GM12878 (cell line): ENCODE measurements around the gene ZNF592. TPM values are rescaled to one million over a fixed set of nuclear protein-coding genes. Genes with fewer than 3 reads are reported as not detected.

Source experiments
- ATAC-seq: fragments of 200-7000 bp; cut with Tn5 transposase; 3 replicates; pipeline ENCODE4 v1.9.1; 2020; ENCODE audit warnings: mild to moderate bottlenecking, moderate library complexity
- BruUV-seq: library from RNA; stranded (reverse); fragments of 400-500 nt; replicated peaks from 2 replicates; lab custom pipeline; 2021; lab: Mats Ljungman, UMichigan
- CTCF ChIA-PET: fragments of 300-600 bp; sonication (Branson Sonifier 250); formaldehyde crosslinking; extraction: SDS; loops from one replicate; lab custom pipeline; 2021; ENCODE audit warnings: inconsistent platforms; lab: Yijun Ruan, JAX
- POLR2A ChIA-PET: fragments of 350-600 bp; formaldehyde crosslinking; extraction: SDS; loops from one replicate; lab custom pipeline; 2021; ENCODE audit warnings: inconsistent platforms; lab: Charles Lee
- RAD21 ChIA-PET: fragments of 300-600 bp; sonication (Branson Sonifier 250); formaldehyde crosslinking; loops from one replicate; lab custom pipeline; 2023; ENCODE audit warnings: antibody characterized with exemption; ENCODE audit not compliant: unreplicated experiment; lab: Charles Lee
- SMC1A ChIA-PET: fragments of 300-600 bp; sonication (Branson Sonifier 250); formaldehyde crosslinking; loops from one replicate; lab custom pipeline; 2023; ENCODE audit not compliant: unreplicated experiment, uncharacterized antibody; lab: Charles Lee
- DNase-seq: peaks from one replicate; pipeline ENCODE4 v3.0.0-alpha.2; 2011; ENCODE audit warnings: low read depth, low spot score
- FAIRE-seq: peaks from 3 replicates; lab custom pipeline; 2011; peaks lifted over from hg19 to GRCh38; lab: Jason Lieb, UNC
- H2AFZ ChIP-seq: 2 replicates; pipeline ENCODE4 v1.6.0; 2011; ENCODE audit warnings: low read depth, low read length, control low read depth; ENCODE audit not compliant: control insufficient read depth
- H3K27ac ChIP-seq: 2 replicates; pipeline ENCODE4 v1.5.1; 2011; ENCODE audit warnings: control low read depth; ENCODE audit not compliant: control insufficient read depth, insufficient read depth
- H3K27me3 ChIP-seq, 2 experiments: replicated peaks in 1 of 2; 2 replicates each; pipeline versions ENCODE4 v1.6.0 to v1.6.1; 2011; ENCODE audit warnings: low read length in 1 of 2; ENCODE audit not compliant: control insufficient read depth in 2 of 2, insufficient read depth in 2 of 2
- H3K36me3 ChIP-seq, 2 experiments: 2 replicates each; pipeline ENCODE4 v1.5.1; 2011; ENCODE audit warnings: low read length in 1 of 2; ENCODE audit not compliant: control insufficient read depth in 2 of 2, insufficient read depth in 2 of 2
- H3K4me1 ChIP-seq: 2 replicates; pipeline ENCODE4 v1.6.1; 2011; ENCODE audit warnings: mild to moderate bottlenecking, low read length, moderate library complexity, mixed read lengths; ENCODE audit not compliant: control insufficient read depth, insufficient read depth
- H3K4me2 ChIP-seq: 2 replicates; pipeline ENCODE4 v1.6.0; 2011; ENCODE audit warnings: control low read depth; ENCODE audit not compliant: control insufficient read depth, insufficient read depth
- H3K4me3 ChIP-seq: fragments of 200-600 bp; sonication (generic); 2 replicates; pipeline ENCODE4 v1.5.1; 2016
- H3K79me2 ChIP-seq: 2 replicates; pipeline ENCODE4 v1.6.0; 2011; ENCODE audit warnings: low read length; ENCODE audit not compliant: control insufficient read depth, insufficient read depth
- H3K9ac ChIP-seq: 2 replicates; pipeline ENCODE4 v1.8.0; 2011; ENCODE audit warnings: low read length, control low read depth, mixed read lengths; ENCODE audit not compliant: control insufficient read depth, insufficient read depth
- H3K9me3 ChIP-seq: replicated peaks from 3 replicates; pipeline ENCODE4 v1.5.1; 2011; ENCODE audit warnings: mild to moderate bottlenecking, low read length; ENCODE audit not compliant: control insufficient read depth, insufficient read depth
- H4K20me1 ChIP-seq: 2 replicates; pipeline ENCODE4 v1.6.0; 2011; ENCODE audit not compliant: control insufficient read depth, insufficient read depth
- EED ChIP-seq: sonication (generic); IDR thresholded peaks from 2 replicates; pipeline ENCODE4 v1.6.1; 2016; ENCODE audit warnings: antibody characterized with exemption, low read depth
- NFYB ChIP-seq: IDR thresholded peaks from 2 replicates; pipeline ENCODE4 v1.6.1; 2011; ENCODE audit warnings: low read depth, mild to moderate bottlenecking, low read length, improper control_type of control experiment, moderate library complexity; ENCODE audit not compliant: insufficient read depth
- PAX8 ChIP-seq: fragments of 450-650 bp; IDR thresholded peaks from 2 replicates; pipeline ENCODE4 v1.6.1; 2017; ENCODE audit warnings: mild to moderate bottlenecking, moderate library complexity
- RB1 ChIP-seq: fragments of 450-650 bp; formaldehyde crosslinking; IDR thresholded peaks from 2 replicates; pipeline ENCODE4 v1.6.1; 2017; ENCODE audit warnings: mild to moderate bottlenecking, borderline replicate concordance
- WGBS: methylation state at CpG from one replicate; pipeline ENCODE4 v1.1.6; 2016; ENCODE audit warnings: low lambda C conversion rate; ENCODE audit not compliant: insufficient replicate concordance, insufficient coverage; ENCODE audit errors: missing lambda C conversion rate; 5-methylcytosine and 5-hydroxymethylcytosine counted together
- in situ Hi-C: fragments of 300-500 bp; cut with MboI; formaldehyde crosslinking; loops from 9 replicates; pipeline ENCODE4 v1.14.3; 2018; ENCODE audit warnings: mixed read lengths
- intact Hi-C: fragments of 100-400 bp; cut with micrococcal nuclease; formaldehyde crosslinking; loops from one replicate; pipeline ENCODE4 v1.14.2; 2022; ENCODE audit not compliant: unreplicated experiment
- polyA plus RNA-seq, 11 experiments: library from polyadenylated mRNA; depleted of rRNA in 4 of 11; unstranded in 6 of 11; stranded (reverse) in 5 of 11; fragments of >200 nt; fragmentation: Nextera tagmentation in 4 of 11; fragmentation: Illumina TruSeq in 1 of 11; extraction: Ambion mirVana in 4 of 11; extraction: Trizol in 1 of 11; gene quantifications; 1 replicate in 1 of 11; 2 replicates in 10 of 11; pipeline versions ENCODE4 v1.2.1 to v1.2.3, GENCODE V29; 2011 to 2016; ENCODE audit warnings: inconsistent platforms in 2 of 11, missing spikeins in 2 of 11, low read depth in 1 of 11
- total RNA-seq, 4 experiments: library from RNA; depleted of rRNA in 3 of 4; stranded (reverse); fragments of >200 nt in 3 of 4; fragmentation: Illumina TruSeq in 1 of 4; extraction: Trizol in 1 of 4; gene quantifications; 2 replicates each; pipeline versions ENCODE4 v1.2.1 to v1.2.3, GENCODE V29; 2013 to 2021
- TF ChIP-seq, protein P1 (sequence below): fragments of 450-650 bp; conservative IDR thresholded peaks from 2 replicates; pipeline ENCODE4 v1.6.1; 2017; ENCODE audit warnings: mild to moderate bottlenecking, moderate library complexity
- TF ChIP-seq, protein P2 (sequence below): IDR thresholded peaks from 2 replicates; pipeline ENCODE4 v1.6.1; 2012; ENCODE audit warnings: mild to moderate bottlenecking, low read depth, low read length
- TF ChIP-seq, protein P3 (sequence below): fragments of 450-650 bp; formaldehyde crosslinking; IDR thresholded peaks from 2 replicates; pipeline ENCODE4 v1.4.0; 2022; ENCODE audit warnings: mild to moderate bottlenecking, moderate library complexity
- TF ChIP-seq, protein P4 (sequence below): IDR thresholded peaks from 2 replicates; pipeline ENCODE4 v1.6.1; 2011; ENCODE audit warnings: low read depth, low read length, improper control_type of control experiment, borderline replicate concordance
- TF ChIP-seq, protein P5 (sequence below): IDR thresholded peaks from 2 replicates; pipeline ENCODE4 v1.6.1; 2011; ENCODE audit warnings: low read depth, mild to moderate bottlenecking, low read length, moderate library complexity, borderline replicate concordance; ENCODE audit errors: extremely low read depth

Gene ZNF592
- total and polyA plus RNA-seq, 10 of the 15 experiments (the other 5 are each of a cell fraction or from before 2014, with no cell fraction given): 0.95 to 23.7 (median 8.6) TPM

DNA sequence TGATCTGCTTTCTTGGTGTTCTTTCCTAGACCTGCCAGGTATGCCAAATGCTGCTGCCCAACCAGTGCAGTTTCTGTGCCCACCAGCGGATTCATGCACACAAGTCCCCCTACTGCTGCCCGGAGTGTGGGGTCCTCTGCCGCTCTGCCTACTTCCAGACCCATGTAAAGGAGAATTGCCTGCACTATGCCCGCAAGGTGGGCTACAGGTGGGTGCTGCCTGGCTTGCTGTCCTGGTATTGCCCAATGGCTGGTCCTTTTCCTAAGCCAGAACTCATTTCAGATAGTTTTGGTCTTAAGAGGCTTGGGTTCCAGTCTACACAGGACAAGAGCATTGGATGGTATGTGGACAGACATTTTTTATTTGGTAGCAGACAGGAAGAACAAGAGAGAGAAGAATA lies 42.3 kb downstream of the ZNF592 start:
- H4K20me1 ChIP-seq: peaks cover 3% of the 10 kb centered on the region; the same call in 1 of the 2 replicates
- peaks cover 22% of the 10 kb centered on the region for H3K79me2 ChIP-seq
- POLR2A ChIA-PET: no interaction called here
- ATAC-seq (no peak), FAIRE-seq (no peak), DNase-seq (no peak)
- BruUV-seq: no TSS peak
- RAD21 ChIA-PET: interaction anchor here (1.2 to 1.5 kb wide), 2 partner anchors 35 to 74 kb away, joined by 4 to 7 read pairs; partner anchors contain the start of gene SEC11A
- intact Hi-C loops (no loop called here), in situ Hi-C loops (no loop called here)
- SMC1A ChIA-PET: interaction anchor here (0.7 to 1.9 kb wide), 8 partner anchors 14 to 137 kb away, joined by 3 to 5 read pairs (median 4); no protein-coding TSS in a partner anchor
- H3K4me3 ChIP-seq: no peak overlapping the region
- no peak overlapping the region for H3K27ac ChIP-seq
- no peak overlapping the region for H3K9ac ChIP-seq
- H3K4me1 ChIP-seq: peaks cover 13% of the 10 kb centered on the region
- CTCF ChIA-PET: interaction anchor here (0.6 kb wide), 1 partner anchor 220 kb away, joined by 3 read pairs; no protein-coding TSS in a partner anchor
- H3K4me2 ChIP-seq: no peak overlapping the region
- no peaks in the 10 kb centered on the region for H3K9me3 ChIP-seq
- 98% methylated on average over 4 of the region's 4 CpGs for WGBS
- peaks cover 7 to 15% of the 10 kb centered on the region in 2 experiments for H3K36me3 ChIP-seq
- no peak overlapping the region for H2AFZ ChIP-seq
- H3K27me3 ChIP-seq: no peaks in the 10 kb centered on the region
- TF ChIP-seq, protein P1, sequence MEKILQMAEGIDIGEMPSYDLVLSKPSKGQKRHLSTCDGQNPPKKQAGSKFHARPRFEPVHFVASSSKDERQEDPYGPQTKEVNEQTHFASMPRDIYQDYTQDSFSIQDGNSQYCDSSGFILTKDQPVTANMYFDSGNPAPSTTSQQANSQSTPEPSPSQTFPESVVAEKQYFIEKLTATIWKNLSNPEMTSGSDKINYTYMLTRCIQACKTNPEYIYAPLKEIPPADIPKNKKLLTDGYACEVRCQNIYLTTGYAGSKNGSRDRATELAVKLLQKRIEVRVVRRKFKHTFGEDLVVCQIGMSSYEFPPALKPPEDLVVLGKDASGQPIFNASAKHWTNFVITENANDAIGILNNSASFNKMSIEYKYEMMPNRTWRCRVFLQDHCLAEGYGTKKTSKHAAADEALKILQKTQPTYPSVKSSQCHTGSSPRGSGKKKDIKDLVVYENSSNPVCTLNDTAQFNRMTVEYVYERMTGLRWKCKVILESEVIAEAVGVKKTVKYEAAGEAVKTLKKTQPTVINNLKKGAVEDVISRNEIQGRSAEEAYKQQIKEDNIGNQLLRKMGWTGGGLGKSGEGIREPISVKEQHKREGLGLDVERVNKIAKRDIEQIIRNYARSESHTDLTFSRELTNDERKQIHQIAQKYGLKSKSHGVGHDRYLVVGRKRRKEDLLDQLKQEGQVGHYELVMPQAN: no peak
- TF ChIP-seq, protein P2, sequence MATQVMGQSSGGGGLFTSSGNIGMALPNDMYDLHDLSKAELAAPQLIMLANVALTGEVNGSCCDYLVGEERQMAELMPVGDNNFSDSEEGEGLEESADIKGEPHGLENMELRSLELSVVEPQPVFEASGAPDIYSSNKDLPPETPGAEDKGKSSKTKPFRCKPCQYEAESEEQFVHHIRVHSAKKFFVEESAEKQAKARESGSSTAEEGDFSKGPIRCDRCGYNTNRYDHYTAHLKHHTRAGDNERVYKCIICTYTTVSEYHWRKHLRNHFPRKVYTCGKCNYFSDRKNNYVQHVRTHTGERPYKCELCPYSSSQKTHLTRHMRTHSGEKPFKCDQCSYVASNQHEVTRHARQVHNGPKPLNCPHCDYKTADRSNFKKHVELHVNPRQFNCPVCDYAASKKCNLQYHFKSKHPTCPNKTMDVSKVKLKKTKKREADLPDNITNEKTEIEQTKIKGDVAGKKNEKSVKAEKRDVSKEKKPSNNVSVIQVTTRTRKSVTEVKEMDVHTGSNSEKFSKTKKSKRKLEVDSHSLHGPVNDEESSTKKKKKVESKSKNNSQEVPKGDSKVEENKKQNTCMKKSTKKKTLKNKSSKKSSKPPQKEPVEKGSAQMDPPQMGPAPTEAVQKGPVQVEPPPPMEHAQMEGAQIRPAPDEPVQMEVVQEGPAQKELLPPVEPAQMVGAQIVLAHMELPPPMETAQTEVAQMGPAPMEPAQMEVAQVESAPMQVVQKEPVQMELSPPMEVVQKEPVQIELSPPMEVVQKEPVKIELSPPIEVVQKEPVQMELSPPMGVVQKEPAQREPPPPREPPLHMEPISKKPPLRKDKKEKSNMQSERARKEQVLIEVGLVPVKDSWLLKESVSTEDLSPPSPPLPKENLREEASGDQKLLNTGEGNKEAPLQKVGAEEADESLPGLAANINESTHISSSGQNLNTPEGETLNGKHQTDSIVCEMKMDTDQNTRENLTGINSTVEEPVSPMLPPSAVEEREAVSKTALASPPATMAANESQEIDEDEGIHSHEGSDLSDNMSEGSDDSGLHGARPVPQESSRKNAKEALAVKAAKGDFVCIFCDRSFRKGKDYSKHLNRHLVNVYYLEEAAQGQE: no peak
- TF ChIP-seq, protein P3, sequence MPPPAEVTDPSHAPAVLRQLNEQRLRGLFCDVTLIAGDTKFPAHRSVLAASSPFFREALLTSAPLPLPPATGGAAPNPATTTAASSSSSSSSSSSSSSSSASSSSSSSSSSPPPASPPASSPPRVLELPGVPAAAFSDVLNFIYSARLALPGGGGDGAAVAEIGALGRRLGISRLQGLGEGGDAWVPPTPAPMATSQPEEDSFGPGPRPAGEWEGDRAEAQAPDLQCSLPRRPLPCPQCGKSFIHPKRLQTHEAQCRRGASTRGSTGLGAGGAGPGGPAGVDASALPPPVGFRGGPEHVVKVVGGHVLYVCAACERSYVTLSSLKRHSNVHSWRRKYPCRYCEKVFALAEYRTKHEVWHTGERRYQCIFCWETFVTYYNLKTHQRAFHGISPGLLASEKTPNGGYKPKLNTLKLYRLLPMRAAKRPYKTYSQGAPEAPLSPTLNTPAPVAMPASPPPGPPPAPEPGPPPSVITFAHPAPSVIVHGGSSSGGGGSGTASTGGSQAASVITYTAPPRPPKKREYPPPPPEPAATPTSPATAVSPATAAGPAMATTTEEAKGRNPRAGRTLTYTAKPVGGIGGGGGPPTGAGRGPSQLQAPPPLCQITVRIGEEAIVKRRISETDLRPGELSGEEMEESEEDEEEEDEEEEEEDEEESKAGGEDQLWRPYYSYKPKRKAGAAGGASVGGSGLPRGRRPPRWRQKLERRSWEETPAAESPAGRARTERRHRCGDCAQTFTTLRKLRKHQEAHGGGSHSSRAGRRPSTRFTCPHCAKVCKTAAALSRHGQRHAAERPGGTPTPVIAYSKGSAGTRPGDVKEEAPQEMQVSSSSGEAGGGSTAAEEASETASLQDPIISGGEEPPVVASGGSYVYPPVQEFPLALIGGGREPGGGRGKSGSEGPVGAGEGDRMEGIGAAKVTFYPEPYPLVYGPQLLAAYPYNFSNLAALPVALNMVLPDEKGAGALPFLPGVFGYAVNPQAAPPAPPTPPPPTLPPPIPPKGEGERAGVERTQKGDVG: no peak
- TF ChIP-seq, protein P4, sequence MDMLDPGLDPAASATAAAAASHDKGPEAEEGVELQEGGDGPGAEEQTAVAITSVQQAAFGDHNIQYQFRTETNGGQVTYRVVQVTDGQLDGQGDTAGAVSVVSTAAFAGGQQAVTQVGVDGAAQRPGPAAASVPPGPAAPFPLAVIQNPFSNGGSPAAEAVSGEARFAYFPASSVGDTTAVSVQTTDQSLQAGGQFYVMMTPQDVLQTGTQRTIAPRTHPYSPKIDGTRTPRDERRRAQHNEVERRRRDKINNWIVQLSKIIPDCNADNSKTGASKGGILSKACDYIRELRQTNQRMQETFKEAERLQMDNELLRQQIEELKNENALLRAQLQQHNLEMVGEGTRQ: no peak
- TF ChIP-seq NFYB (no peak), RB1 (no peak), EED (no peak), PAX8 (no peak)
- TF ChIP-seq, protein P5, sequence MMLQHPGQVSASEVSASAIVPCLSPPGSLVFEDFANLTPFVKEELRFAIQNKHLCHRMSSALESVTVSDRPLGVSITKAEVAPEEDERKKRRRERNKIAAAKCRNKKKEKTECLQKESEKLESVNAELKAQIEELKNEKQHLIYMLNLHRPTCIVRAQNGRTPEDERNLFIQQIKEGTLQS: no peak
